GM19328 (cell line): ENCODE data around the gene FARP1.

Experiments
- ATAC-seq: cut with Tn5 transposase; IDR thresholded peaks from one replicate; pipeline ENCODE4 v1.9.1; 2021; ENCODE audit warnings: mild to moderate bottlenecking, moderate library complexity; ENCODE audit not compliant: unreplicated experiment

FARP1 gene

GRCh38 chr13:98278068-98278724, 135.3 kb downstream of the FARP1 start:
- no peak for ATAC-seq

GRCh38 chr13:98279473-98280175, 136.7 kb downstream of the FARP1 start:
- ATAC-seq: no peak

- no peak for ATAC-seq
Observed at GRCh38 chr13:98280176-98280510, 137.2 kb downstream of the FARP1 start.

GRCh38 chr13:98284679-98285078, 141.8 kb downstream of the FARP1 start:
- ATAC-seq: no peak

GRCh38 chr13:98285317-98285716, 142.4 kb downstream of the FARP1 start:
- ATAC-seq: no peak

- no peak for ATAC-seq
Observed at GRCh38 chr13:98285852-98286594, 143.1 kb downstream of the FARP1 start.

- no peak for ATAC-seq
Observed at GRCh38 chr13:98286799-98287198, 143.9 kb downstream of the FARP1 start.

GRCh38 chr13:98288211-98288610, 145.3 kb downstream of the FARP1 start:
- no peak for ATAC-seq

- ATAC-seq: no peak
Observed at GRCh38 chr13:98289339-98289945, 146.5 kb downstream of the FARP1 start.

- no peak for ATAC-seq
Observed at GRCh38 chr13:98290261-98290660, 147.4 kb downstream of the FARP1 start.

GRCh38 chr13:98291658-98292057, 148.8 kb downstream of the FARP1 start:
- no peak for ATAC-seq

- ATAC-seq: no peak
Observed at GRCh38 chr13:98293103-98293502, 150.2 kb downstream of the FARP1 start.

- ATAC-seq: no peak
Observed at GRCh38 chr13:98293570-98294142, 150.8 kb downstream of the FARP1 start.

GRCh38 chr13:98295371-98295770, 152.5 kb downstream of the FARP1 start:
- no peak for ATAC-seq

- ATAC-seq: no peak
Observed at GRCh38 chr13:98297051-98297450, 154.2 kb downstream of the FARP1 start.

- no peak for ATAC-seq
Observed at GRCh38 chr13:98297745-98298144, 154.9 kb downstream of the FARP1 start.

GRCh38 chr13:98298599-98298998, 155.7 kb downstream of the FARP1 start:
- no peak for ATAC-seq

GRCh38 chr13:98299235-98299965, 156.5 kb downstream of the FARP1 start:
- no peak for ATAC-seq

- ATAC-seq: no peak
Observed at GRCh38 chr13:98299966-98300350, 157.1 kb downstream of the FARP1 start.

GRCh38 chr13:98300956-98301641, 158.2 kb downstream of the FARP1 start:
- ATAC-seq: no peak
